Trophoblast cell (in vitro differentiated cells and primary cell): Measurements from ENCODE around the gene UBE2G1.

Source experiments
- DNase-seq, 2 donors: peaks; one replicate each; pipeline ENCODE4 v3.0.0-alpha.2; 2016
- H2AFZ ChIP-seq: 2 replicates; pipeline ENCODE4 v1.6.1; 2013; ENCODE audit warnings: low read length, moderate library complexity, mild to moderate bottlenecking; ENCODE audit not compliant: insufficient read depth, poor library complexity
- H2AK5ac ChIP-seq: 2 replicates; pipeline ENCODE4 v1.6.1; 2013; ENCODE audit warnings: mild to moderate bottlenecking, low read length
- H2BK120ac ChIP-seq: 2 replicates; pipeline ENCODE4 v1.6.1; 2013; ENCODE audit warnings: low read length, mild to moderate bottlenecking, moderate library complexity; ENCODE audit not compliant: insufficient read depth, poor library complexity
- H2BK12ac ChIP-seq: 2 replicates; pipeline ENCODE4 v1.6.1; 2013; ENCODE audit warnings: mild to moderate bottlenecking, low read length, moderate library complexity
- H2BK5ac ChIP-seq: 2 replicates; pipeline ENCODE4 v1.6.1; 2013; ENCODE audit warnings: low read length, low read depth, moderate library complexity, mild to moderate bottlenecking; ENCODE audit not compliant: poor library complexity
- H3K14ac ChIP-seq: 2 replicates; pipeline ENCODE4 v1.6.1; 2013; ENCODE audit warnings: mild to moderate bottlenecking, low read length
- H3K18ac ChIP-seq: 2 replicates; pipeline ENCODE4 v1.6.1; 2013; ENCODE audit warnings: mild to moderate bottlenecking, low read length
- H3K23ac ChIP-seq: 2 replicates; pipeline ENCODE4 v1.6.1; 2013; ENCODE audit warnings: low read length
- H3K27ac ChIP-seq: 2 replicates; pipeline ENCODE4 v1.5.1; 2013; ENCODE audit warnings: low read depth, mild to moderate bottlenecking, inconsistent platforms, low read length, moderate library complexity
- H3K27me3 ChIP-seq: 2 replicates; pipeline ENCODE4 v1.6.1; 2013; ENCODE audit warnings: inconsistent platforms, mild to moderate bottlenecking, low read length, moderate library complexity; ENCODE audit not compliant: insufficient read depth
- H3K36me3 ChIP-seq, 2 experiments: 1 replicate in 1 of 2; 2 replicates in 1 of 2; pipeline ENCODE4 v1.6.1; 2013; ENCODE audit warnings: low read length in 2 of 2, mild to moderate bottlenecking in 2 of 2, moderate library complexity in 1 of 2; ENCODE audit not compliant: insufficient read depth in 2 of 2, control insufficient read depth in 1 of 2
- H3K4ac ChIP-seq: 2 replicates; pipeline ENCODE4 v1.6.1; 2013; ENCODE audit warnings: low read depth, mild to moderate bottlenecking, low read length, moderate library complexity
- H3K4me1 ChIP-seq, 2 experiments: 1 replicate in 1 of 2; 2 replicates in 1 of 2; pipeline ENCODE4 v1.6.1; 2013; ENCODE audit warnings: low read length in 2 of 2, mild to moderate bottlenecking in 2 of 2, moderate library complexity in 1 of 2; ENCODE audit not compliant: insufficient read depth in 2 of 2, control insufficient read depth in 1 of 2
- H3K4me2 ChIP-seq: 2 replicates; pipeline ENCODE4 v1.6.1; 2013; ENCODE audit warnings: inconsistent platforms, mild to moderate bottlenecking, low read length, moderate library complexity
- H3K4me3 ChIP-seq: 2 replicates; pipeline ENCODE4 v1.5.1; 2013; ENCODE audit warnings: mild to moderate bottlenecking, low read depth, low read length, inconsistent platforms
- H3K79me1 ChIP-seq: one replicate; pipeline ENCODE4 v1.6.1; 2013; ENCODE audit warnings: low read length
- H3K79me2 ChIP-seq: 2 replicates; pipeline ENCODE4 v1.6.1; 2013; ENCODE audit warnings: low read length, mild to moderate bottlenecking; ENCODE audit not compliant: control insufficient read depth, insufficient read depth, poor library complexity
- H3K9ac ChIP-seq: 2 replicates; pipeline ENCODE4 v1.6.1; 2013; ENCODE audit warnings: mild to moderate bottlenecking, low read length
- H3K9me3 ChIP-seq: 2 replicates; pipeline ENCODE4 v1.6.1; 2013; ENCODE audit warnings: low read depth, mild to moderate bottlenecking, control low read depth, inconsistent platforms, low read length; ENCODE audit not compliant: insufficient read depth
- H4K12ac ChIP-seq: 2 replicates; pipeline ENCODE4 v1.6.1; 2013; ENCODE audit warnings: low read depth, mild to moderate bottlenecking, low read length, moderate library complexity
- H4K8ac ChIP-seq: 2 replicates; pipeline ENCODE4 v1.6.1; 2013; ENCODE audit warnings: low read depth, mild to moderate bottlenecking, low read length, moderate library complexity
- H4K91ac ChIP-seq: one replicate; pipeline ENCODE4 v1.6.1; 2013; ENCODE audit warnings: low read depth, mild to moderate bottlenecking, low read length, moderate library complexity
- WGBS: extraction: QIAGEN DNeasy Blood & Tissue Kit; methylation state at CpG from one replicate; pipeline ENCODE4 v1.1.7; 2013; ENCODE audit warnings: missing lambda C conversion rate; ENCODE audit not compliant: insufficient read length, insufficient coverage; ENCODE audit errors: extremely low coverage; 5-methylcytosine and 5-hydroxymethylcytosine counted together

Gene UBE2G1

GRCh38 chr17:4317610-4318009, 48.9 kb downstream of the UBE2G1 start:
- H3K79me1 ChIP-seq: peaks cover 3% of the 10 kb centered on the region
- no peak overlapping the region for H3K9ac ChIP-seq
- peaks cover 8% of the 10 kb centered on the region in 2 experiments for H3K4me1 ChIP-seq
- no peak overlapping the region for H3K4ac ChIP-seq
- H2AFZ ChIP-seq: no peak overlapping the region
- H3K14ac ChIP-seq: no peak overlapping the region
- no CpG with 5 or more reads among the region's 5 CpGs for WGBS
- no peaks in the 10 kb centered on the region for H3K9me3 ChIP-seq
- no peak overlapping the region for H4K12ac ChIP-seq
- H3K4me2 ChIP-seq: no peak overlapping the region
- no peak overlapping the region for H3K23ac ChIP-seq
- H2BK120ac ChIP-seq: no peak overlapping the region
- no peak overlapping the region for H4K8ac ChIP-seq
- no peak overlapping the region for H2BK5ac ChIP-seq
- no peak overlapping the region for H3K27ac ChIP-seq
- no peak overlapping the region for H2BK12ac ChIP-seq
- H4K91ac ChIP-seq: no peak overlapping the region
- peaks cover under 1 to 7% of the 10 kb centered on the region in 2 experiments for H3K36me3 ChIP-seq
- no peak overlapping the region for H3K18ac ChIP-seq
- DNase-seq: peak in 1 of 2 donors; percentile 3
- no peak overlapping the region for H2AK5ac ChIP-seq
- peaks cover 16% of the 10 kb centered on the region for H3K79me2 ChIP-seq
- H3K4me3 ChIP-seq: no peak overlapping the region
- H3K27me3 ChIP-seq: no peaks in the 10 kb centered on the region

- H4K12ac ChIP-seq: no peak overlapping the region
- peak overlapping the region; percentile 97 for H3K4ac ChIP-seq
- peaks cover 8% of the 10 kb centered on the region in 2 experiments for H3K4me1 ChIP-seq
- H3K79me2 ChIP-seq: peaks cover 19% of the 10 kb centered on the region
- H3K9ac ChIP-seq: no peak overlapping the region
- no peak overlapping the region for H2BK5ac ChIP-seq
- no peak overlapping the region for H3K23ac ChIP-seq
- no peak for DNase-seq
- peak overlapping the region; percentile 28 for H4K8ac ChIP-seq
- peak overlapping the region; percentile 88 for H3K18ac ChIP-seq
- no peaks in the 10 kb centered on the region for H3K27me3 ChIP-seq
- H3K79me1 ChIP-seq: peaks cover 3% of the 10 kb centered on the region
- peak overlapping the region; percentile 13 for H2BK120ac ChIP-seq
- no peak overlapping the region for H2AK5ac ChIP-seq
- no CpG with 5 or more reads among the region's 10 CpGs for WGBS
- H4K91ac ChIP-seq: no peak overlapping the region
- no peak overlapping the region for H3K27ac ChIP-seq
- no peak overlapping the region for H3K4me3 ChIP-seq
- no peak overlapping the region for H3K14ac ChIP-seq
- H2AFZ ChIP-seq: no peak overlapping the region
- no peak overlapping the region for H3K4me2 ChIP-seq
- peaks cover 0 to 7% of the 10 kb centered on the region in 2 experiments for H3K36me3 ChIP-seq
- H2BK12ac ChIP-seq: no peak overlapping the region
- no peaks in the 10 kb centered on the region for H3K9me3 ChIP-seq
Observed at GRCh38 chr17:4316648-4317047, 49.8 kb downstream of the UBE2G1 start.

GRCh38 chr17:4314618-4315017, 51.9 kb downstream of the UBE2G1 start:
- Histone ChIP-seq H3K14ac (no peak overlapping the region), H2AFZ (no peak overlapping the region), H3K18ac (no peak overlapping the region), H4K91ac (no peak overlapping the region), H4K8ac (no peak overlapping the region), H3K4me1 (peaks cover 8 to 14% of the 10 kb centered on the region in 2 experiments), H3K79me1 (peaks cover 3% of the 10 kb centered on the region), H3K4me2 (no peak overlapping the region), H2BK12ac (no peak overlapping the region), H3K4me3 (no peak overlapping the region), H2BK120ac (no peak overlapping the region), H3K27ac (no peak overlapping the region), H2AK5ac (no peak overlapping the region), H4K12ac (no peak overlapping the region), H2BK5ac (no peak overlapping the region), H3K36me3 (peaks cover 0 to 4% of the 10 kb centered on the region in 2 experiments), H3K9me3 (no peaks in the 10 kb centered on the region), H3K27me3 (no peaks in the 10 kb centered on the region), H3K23ac (no peak overlapping the region), H3K4ac (no peak overlapping the region), H3K9ac (no peak overlapping the region), H3K79me2 (peaks cover 21% of the 10 kb centered on the region)
- no CpG with 5 or more reads among the region's 1 CpG for WGBS
- DNase-seq: no peak

- Histone ChIP-seq H3K79me1 (peaks cover 3% of the 10 kb centered on the region), H3K4me3 (no peak overlapping the region), H3K4ac (no peak overlapping the region), H3K4me2 (no peak overlapping the region), H2AK5ac (no peak overlapping the region), H4K91ac (no peak overlapping the region), H3K4me1 (peaks cover 5 to 11% of the 10 kb centered on the region in 2 experiments), H3K18ac (no peak overlapping the region), H3K27me3 (no peaks in the 10 kb centered on the region), H3K9ac (no peak overlapping the region), H3K27ac (no peak overlapping the region), H2AFZ (no peak overlapping the region), H3K23ac (no peak overlapping the region), H3K9me3 (no peaks in the 10 kb centered on the region), H2BK5ac (no peak overlapping the region), H2BK120ac (no peak overlapping the region), H4K8ac (no peak overlapping the region), H3K36me3 (peaks cover 0 to 2% of the 10 kb centered on the region in 2 experiments), H3K79me2 (peaks cover 17% of the 10 kb centered on the region), H2BK12ac (no peak overlapping the region), H4K12ac (no peak overlapping the region), H3K14ac (no peak overlapping the region)
- WGBS: no CpG with 5 or more reads among the region's 3 CpGs
- no peak for DNase-seq
Observed at GRCh38 chr17:4314179-4314578, 52.3 kb downstream of the UBE2G1 start.
